Measurements from ENCODE around the gene SEMA3C.
"Not testable (repeated sequence)": the region's sequence is repeated elsewhere in the genome, so short reads cannot be mapped to it uniquely, and the experiment has no call there.

SEMA3C gene

GRCh38 chr7:80943342-80943741 is 24.5 kb upstream of the SEMA3C start:
- Histone ChIP-seq H3K4me1 (ENCODE audit: control insufficient read depth, low read depth, low read length) (no peaks in the 10 kb centered on the region), H3K4me3 (ENCODE audit: low read length) (no peak overlapping the region), H3K27me3 (ENCODE audit: control insufficient read depth, insufficient read depth, low read length) (no peaks in the 10 kb centered on the region), H3K9ac (ENCODE audit: low read length) (no peak overlapping the region), H3K9me3 (ENCODE audit: control insufficient read depth, low read depth, low read length) (no peaks in the 10 kb centered on the region), H3K36me3 (ENCODE audit: control insufficient read depth, low read depth, low read length) (no peaks in the 10 kb centered on the region), H3K27ac (ENCODE audit: low read length) (no peak overlapping the region)

- H3K27ac ChIP-seq (ENCODE audit: low read length): no peak overlapping the region
- no peaks in the 10 kb centered on the region for H3K9me3 ChIP-seq (ENCODE audit: control insufficient read depth, low read depth, low read length)
- no peak overlapping the region for H3K4me3 ChIP-seq (ENCODE audit: low read length)
- H3K36me3 ChIP-seq (ENCODE audit: control insufficient read depth, low read depth, low read length): no peaks in the 10 kb centered on the region
- no peaks in the 10 kb centered on the region for H3K27me3 ChIP-seq (ENCODE audit: control insufficient read depth, insufficient read depth, low read length)
- H3K9ac ChIP-seq (ENCODE audit: low read length): no peak overlapping the region
- no peaks in the 10 kb centered on the region for H3K4me1 ChIP-seq (ENCODE audit: control insufficient read depth, low read depth, low read length)
Observed at GRCh38 chr7:80942261-80943041, 23.6 kb upstream of the SEMA3C start.

GRCh38 chr7:80941208-80941758 is 22.4 kb upstream of the SEMA3C start:
- no peaks in the 10 kb centered on the region for H3K36me3 ChIP-seq (ENCODE audit: control insufficient read depth, low read depth, low read length)
- H3K9ac ChIP-seq (ENCODE audit: low read length): no peak overlapping the region
- H3K27ac ChIP-seq (ENCODE audit: low read length): no peak overlapping the region
- no peaks in the 10 kb centered on the region for H3K9me3 ChIP-seq (ENCODE audit: control insufficient read depth, low read depth, low read length)
- H3K4me3 ChIP-seq (ENCODE audit: low read length): no peak overlapping the region
- no peaks in the 10 kb centered on the region for H3K4me1 ChIP-seq (ENCODE audit: control insufficient read depth, low read depth, low read length)
- H3K27me3 ChIP-seq (ENCODE audit: control insufficient read depth, insufficient read depth, low read length): no peaks in the 10 kb centered on the region

- Histone ChIP-seq H3K9ac (ENCODE audit: low read length) (no peak overlapping the region), H3K4me1 (ENCODE audit: control insufficient read depth, low read depth, low read length) (no peaks in the 10 kb centered on the region), H3K27me3 (ENCODE audit: control insufficient read depth, insufficient read depth, low read length) (no peaks in the 10 kb centered on the region), H3K27ac (ENCODE audit: low read length) (no peak overlapping the region), H3K36me3 (ENCODE audit: control insufficient read depth, low read depth, low read length) (no peaks in the 10 kb centered on the region), H3K4me3 (ENCODE audit: low read length) (no peak overlapping the region), H3K9me3 (ENCODE audit: control insufficient read depth, low read depth, low read length) (no peaks in the 10 kb centered on the region)
Observed at GRCh38 chr7:80940539-80941207, 21.8 kb upstream of the SEMA3C start.

GRCh38 chr7:80937336-80937735 is 18.5 kb upstream of the SEMA3C start:
- Histone ChIP-seq H3K9ac (ENCODE audit: low read length) (no peak overlapping the region), H3K4me3 (ENCODE audit: low read length) (no peak overlapping the region), H3K27me3 (ENCODE audit: control insufficient read depth, insufficient read depth, low read length) (no peaks in the 10 kb centered on the region)

GRCh38 chr7:80935991-80936780 is 17.3 kb upstream of the SEMA3C start:
- no peaks in the 10 kb centered on the region for H3K9me3 ChIP-seq (ENCODE audit: control insufficient read depth, low read depth, low read length)
- no peak overlapping the region for H3K9ac ChIP-seq (ENCODE audit: low read length)
- no peak overlapping the region for H3K27ac ChIP-seq (ENCODE audit: low read length)
- no peaks in the 10 kb centered on the region for H3K4me1 ChIP-seq (ENCODE audit: control insufficient read depth, low read depth, low read length)
- no peaks in the 10 kb centered on the region for H3K36me3 ChIP-seq (ENCODE audit: control insufficient read depth, low read depth, low read length)
- no peak overlapping the region for H3K4me3 ChIP-seq (ENCODE audit: low read length)
- H3K27me3 ChIP-seq (ENCODE audit: control insufficient read depth, insufficient read depth, low read length): no peaks in the 10 kb centered on the region

More at GRCh38 chr7:80937336-80937735, 18.5 kb upstream of the SEMA3C start:
- no peaks in the 10 kb centered on the region for H3K36me3 ChIP-seq (ENCODE audit: control insufficient read depth, low read depth, low read length)
- H3K9me3 ChIP-seq (ENCODE audit: control insufficient read depth, low read depth, low read length): no peaks in the 10 kb centered on the region
- no peaks in the 10 kb centered on the region for H3K4me1 ChIP-seq (ENCODE audit: control insufficient read depth, low read depth, low read length)
- no peak overlapping the region for H3K27ac ChIP-seq (ENCODE audit: low read length)

- no peaks in the 10 kb centered on the region for H3K9me3 ChIP-seq (ENCODE audit: control insufficient read depth, low read depth, low read length)
- H3K4me3 ChIP-seq (ENCODE audit: low read length): no peak overlapping the region
- no peak overlapping the region for H3K9ac ChIP-seq (ENCODE audit: low read length)
- H3K4me1 ChIP-seq (ENCODE audit: control insufficient read depth, low read depth, low read length): no peaks in the 10 kb centered on the region
- H3K27ac ChIP-seq (ENCODE audit: low read length): no peak overlapping the region
- no peaks in the 10 kb centered on the region for H3K36me3 ChIP-seq (ENCODE audit: control insufficient read depth, low read depth, low read length)
- no peaks in the 10 kb centered on the region for H3K27me3 ChIP-seq (ENCODE audit: control insufficient read depth, insufficient read depth, low read length)
Observed at GRCh38 chr7:80934321-80934720, 15.5 kb upstream of the SEMA3C start.

- H3K9ac ChIP-seq (ENCODE audit: low read length): no peak overlapping the region
- H3K36me3 ChIP-seq (ENCODE audit: control insufficient read depth, low read depth, low read length): no peaks in the 10 kb centered on the region
- no peak overlapping the region for H3K27ac ChIP-seq (ENCODE audit: low read length)
- H3K9me3 ChIP-seq (ENCODE audit: control insufficient read depth, low read depth, low read length): no peaks in the 10 kb centered on the region
- no peaks in the 10 kb centered on the region for H3K4me1 ChIP-seq (ENCODE audit: control insufficient read depth, low read depth, low read length)
- H3K4me3 ChIP-seq (ENCODE audit: low read length): no peak overlapping the region
- H3K27me3 ChIP-seq (ENCODE audit: control insufficient read depth, insufficient read depth, low read length): no peaks in the 10 kb centered on the region
Observed at GRCh38 chr7:80932536-80932935, 13.7 kb upstream of the SEMA3C start.

- H3K4me1 ChIP-seq (ENCODE audit: control insufficient read depth, low read depth, low read length): no peaks in the 10 kb centered on the region
- H3K36me3 ChIP-seq (ENCODE audit: control insufficient read depth, low read depth, low read length): no peaks in the 10 kb centered on the region
- H3K27me3 ChIP-seq (ENCODE audit: control insufficient read depth, insufficient read depth, low read length): no peaks in the 10 kb centered on the region
- H3K27ac ChIP-seq (ENCODE audit: low read length): no peak overlapping the region
- no peak overlapping the region for H3K9ac ChIP-seq (ENCODE audit: low read length)
- no peaks in the 10 kb centered on the region for H3K9me3 ChIP-seq (ENCODE audit: control insufficient read depth, low read depth, low read length)
- no peak overlapping the region for H3K4me3 ChIP-seq (ENCODE audit: low read length)
Observed at GRCh38 chr7:80929619-80930018, 10.8 kb upstream of the SEMA3C start.

GRCh38 chr7:80926955-80927354 is 8.1 kb upstream of the SEMA3C start:
- H3K9me3 ChIP-seq (ENCODE audit: control insufficient read depth, low read depth, low read length); H3K9ac ChIP-seq (ENCODE audit: low read length); H3K36me3 ChIP-seq (ENCODE audit: control insufficient read depth, low read depth, low read length); H3K4me3 ChIP-seq (ENCODE audit: low read length); H3K4me1 ChIP-seq (ENCODE audit: control insufficient read depth, low read depth, low read length); H3K27me3 ChIP-seq (ENCODE audit: control insufficient read depth, insufficient read depth, low read length); H3K27ac ChIP-seq (ENCODE audit: low read length): not testable (repeated sequence)

GRCh38 chr7:80924090-80924489 is 5.2 kb upstream of the SEMA3C start:
- H3K27me3 ChIP-seq (ENCODE audit: control insufficient read depth, insufficient read depth, low read length): peaks cover 11% of the 10 kb centered on the region
- no peak overlapping the region for H3K4me3 ChIP-seq (ENCODE audit: low read length)
- H3K36me3 ChIP-seq (ENCODE audit: control insufficient read depth, low read depth, low read length): no peaks in the 10 kb centered on the region
- no peaks in the 10 kb centered on the region for H3K4me1 ChIP-seq (ENCODE audit: control insufficient read depth, low read depth, low read length)
- H3K27ac ChIP-seq (ENCODE audit: low read length): no peak overlapping the region
- no peaks in the 10 kb centered on the region for H3K9me3 ChIP-seq (ENCODE audit: control insufficient read depth, low read depth, low read length)
- H3K9ac ChIP-seq (ENCODE audit: low read length): no peak overlapping the region

All from iPS-18a (cell line).